ENCODE measurements around the gene KDM4B. TPM values are rescaled to one million over a fixed set of nuclear protein-coding genes. Genes with fewer than 3 reads are reported as not detected.

The KDM4B gene
- total RNA-seq, 1 donor from 2014 or later: 13.7 TPM

DNA sequence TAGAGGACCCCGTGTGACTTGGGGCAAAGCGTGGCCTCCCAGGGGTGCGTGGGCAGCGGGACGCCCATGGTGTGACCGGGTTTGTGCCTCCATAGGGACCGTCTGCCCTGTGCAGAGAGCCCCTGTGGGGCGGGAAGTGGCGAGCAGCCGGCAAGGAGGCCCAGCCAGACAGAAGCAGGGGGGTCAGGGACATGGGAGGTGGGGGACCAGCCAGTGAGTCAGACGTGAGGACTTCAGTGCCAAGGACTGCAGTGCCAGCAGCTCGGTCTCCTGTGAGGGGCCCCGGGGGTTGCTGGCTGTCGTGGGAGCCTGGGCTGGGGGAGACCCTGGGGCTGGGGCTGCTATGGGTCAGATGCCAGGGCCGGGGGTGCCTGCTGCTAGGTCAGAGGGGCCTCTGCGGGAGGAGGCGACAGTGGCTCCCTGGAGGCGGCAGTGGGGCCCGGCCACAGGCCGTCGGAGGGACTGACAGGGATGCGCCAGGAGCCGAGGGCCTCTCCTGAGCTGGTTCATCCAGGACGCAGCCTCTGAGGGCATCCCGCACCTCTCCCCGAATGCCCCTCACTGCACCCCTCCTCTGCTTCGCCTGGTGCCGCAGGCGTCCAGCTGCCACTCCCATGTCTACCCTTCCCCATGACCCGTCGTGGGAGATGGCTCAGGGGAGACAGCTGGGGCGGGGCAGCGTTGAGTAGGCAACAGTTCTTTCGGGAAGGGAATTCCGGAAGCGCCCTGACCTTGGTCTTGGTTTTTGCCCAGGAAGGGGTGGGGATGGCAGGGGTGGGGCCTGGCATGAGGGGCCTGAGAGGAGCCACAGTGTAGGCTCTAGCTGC is 80.0 kb downstream of the KDM4B start:
- DNase-seq (ENCODE audit: low read depth, low spot score): peak; percentile 29

DNA sequence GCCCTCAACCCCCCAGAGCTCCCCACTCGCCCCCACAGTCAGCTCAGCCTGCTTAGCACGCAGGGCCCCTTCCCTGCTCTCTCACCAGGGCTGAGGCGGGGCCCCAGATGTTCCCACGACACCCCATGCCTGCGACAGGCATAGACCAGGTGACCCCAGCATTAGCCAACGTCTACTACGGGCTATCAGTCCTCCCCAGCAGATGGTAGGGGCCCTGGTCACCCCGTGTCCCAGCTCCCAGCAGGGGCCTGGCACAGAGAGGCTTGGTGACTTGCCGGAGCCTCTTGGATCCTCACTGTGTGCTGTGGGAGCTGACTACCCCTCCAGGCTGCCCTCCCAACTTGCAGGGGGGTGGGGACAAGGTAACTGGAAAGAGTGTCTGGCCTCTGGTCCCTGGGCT is 80.6 kb downstream of the KDM4B start:
- no peak for DNase-seq (ENCODE audit: low read depth, low spot score)

DNA sequence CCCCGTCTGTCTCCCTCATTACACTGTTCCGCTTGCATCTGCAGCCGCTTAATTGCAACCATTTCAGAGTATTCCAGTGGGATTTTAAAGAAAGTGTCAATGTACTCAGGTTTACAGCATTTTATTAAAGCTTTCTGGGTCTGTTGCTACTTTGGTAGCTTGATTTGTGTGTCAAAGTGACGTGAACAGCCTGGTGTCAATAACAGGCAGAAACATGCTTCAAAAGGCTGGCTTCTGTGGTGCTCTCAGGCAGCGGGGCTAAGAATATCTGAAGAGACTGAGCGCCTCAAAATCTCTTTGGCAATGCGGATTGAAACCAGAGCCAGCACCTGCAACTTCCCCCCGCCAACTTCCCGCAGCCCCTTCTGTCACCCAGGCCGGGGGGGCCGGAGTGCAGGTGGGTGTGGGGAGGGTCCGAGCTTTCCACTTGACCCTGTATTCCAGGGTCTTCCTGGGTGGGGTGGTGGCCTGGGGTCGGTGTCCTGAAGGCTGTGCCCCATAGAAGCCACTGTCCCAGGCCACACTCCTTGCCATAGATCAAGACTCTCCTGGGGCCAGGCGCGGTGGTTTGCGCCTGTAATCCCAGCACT is 81.2 kb downstream of the KDM4B start:
- no peak for DNase-seq (ENCODE audit: low read depth, low spot score)

DNA sequence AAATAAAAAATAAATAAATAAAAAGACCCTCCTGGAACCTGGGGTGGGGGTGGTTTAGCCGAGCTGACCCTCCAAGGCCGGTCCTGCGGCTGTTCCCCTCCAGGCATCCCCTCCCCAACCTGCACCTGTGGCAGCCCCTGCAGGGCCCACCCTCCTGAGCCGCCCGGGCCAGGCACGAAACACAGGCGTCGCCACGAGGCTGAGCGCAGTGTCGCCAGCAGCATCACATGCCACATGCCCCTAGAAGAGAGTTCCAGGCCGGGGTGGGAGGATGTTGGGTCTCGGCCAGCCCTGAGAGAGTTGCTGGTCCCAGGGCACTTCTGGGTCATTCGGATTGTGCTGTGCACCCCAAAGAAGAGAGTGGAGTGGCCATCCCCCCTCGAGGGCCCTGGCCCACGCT is 82.0 kb downstream of the KDM4B start:
- DNase-seq (ENCODE audit: low read depth, low spot score): no peak

DNA sequence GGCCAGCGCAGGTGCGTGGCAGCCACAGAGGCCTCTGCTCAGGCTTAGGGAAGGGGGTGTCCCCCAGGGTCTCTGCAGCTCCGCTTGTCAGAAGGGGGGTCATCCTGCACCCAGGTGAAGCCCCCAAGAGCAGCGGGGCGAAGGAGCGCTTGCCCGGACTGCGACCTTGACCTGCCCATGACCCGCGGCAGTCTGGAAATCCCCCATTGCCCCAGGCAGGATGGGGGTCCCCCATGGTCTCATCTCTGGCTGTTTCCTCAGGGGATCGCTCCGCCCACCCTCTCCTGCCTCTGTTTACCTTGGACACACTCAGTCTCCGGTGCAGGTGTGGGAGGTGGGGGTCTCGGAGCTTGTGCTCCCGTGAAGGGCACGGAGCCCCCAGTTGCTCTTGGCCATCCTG is 82.7 kb downstream of the KDM4B start:
- no peak for DNase-seq (ENCODE audit: low read depth, low spot score)

DNA sequence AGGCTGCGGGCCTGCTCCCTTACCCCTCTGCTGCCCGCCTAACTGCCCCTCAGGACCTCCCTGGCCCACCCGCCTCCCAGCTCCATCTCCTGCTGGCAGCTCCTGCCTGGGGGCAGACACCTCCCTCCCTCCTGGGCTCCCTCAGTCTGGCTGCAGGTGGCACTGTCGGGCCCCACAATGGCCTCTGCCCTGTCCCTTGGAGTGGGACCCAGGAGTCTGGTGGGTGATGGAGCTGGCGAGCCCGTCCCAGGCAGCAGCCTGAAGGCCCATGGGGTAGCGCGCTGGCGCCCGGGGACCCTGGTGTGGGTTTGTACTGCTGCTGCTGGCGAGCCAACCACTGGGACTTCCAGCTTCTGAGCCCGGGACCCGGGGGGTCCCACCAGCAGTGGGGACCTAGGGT is 83.6 kb downstream of the KDM4B start:
- no peak for DNase-seq (ENCODE audit: low read depth, low spot score)

DNA sequence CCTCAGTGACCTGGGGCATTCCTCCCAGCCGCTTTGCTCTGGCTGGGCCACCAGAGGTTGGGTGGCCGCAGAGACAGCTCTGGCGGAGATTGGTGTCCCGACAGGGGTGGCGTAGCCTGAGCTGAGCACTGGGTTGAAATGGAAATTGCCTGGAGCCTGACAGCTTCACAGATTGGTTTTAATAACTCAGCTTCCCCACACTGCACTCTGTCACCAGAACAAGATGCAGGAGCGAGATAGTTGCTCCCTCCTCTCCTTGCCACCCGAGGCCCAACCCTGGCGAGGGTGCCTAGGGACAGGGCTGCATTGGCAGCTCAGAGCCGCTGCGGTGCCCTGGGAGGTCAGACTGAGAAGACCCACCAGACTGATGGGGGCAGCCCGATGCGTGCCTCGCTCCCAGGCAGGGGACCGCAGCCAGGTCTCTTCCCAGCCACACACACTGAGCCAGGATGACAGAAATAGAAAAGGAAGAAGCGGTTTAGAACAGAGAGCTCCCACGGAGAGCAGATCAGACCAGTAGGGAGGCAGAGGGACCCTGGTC is 84.1 kb downstream of the KDM4B start:
- DNase-seq (ENCODE audit: low read depth, low spot score): no peak

DNA sequence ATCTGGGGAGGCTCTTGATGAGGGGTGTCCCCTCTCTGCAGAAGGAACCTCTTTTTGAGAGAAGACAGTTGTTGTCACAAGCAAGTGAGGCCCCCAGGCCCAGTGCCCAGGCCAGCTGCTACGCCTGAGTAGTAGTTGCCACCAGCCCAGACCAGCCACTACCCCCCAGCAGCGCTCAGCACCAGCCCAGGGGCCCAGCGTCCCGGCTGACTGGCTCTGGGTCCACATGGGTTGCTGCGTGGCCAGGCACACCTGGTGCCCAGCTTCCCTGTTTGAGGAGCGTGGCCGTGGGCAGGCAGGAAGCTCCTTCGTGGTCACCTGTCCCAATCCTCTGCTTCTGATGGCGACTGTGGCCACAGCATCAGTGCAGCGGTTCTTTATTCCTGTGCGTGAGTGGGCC is 84.7 kb downstream of the KDM4B start:
- DNase-seq (ENCODE audit: low read depth, low spot score): no peak

DNA sequence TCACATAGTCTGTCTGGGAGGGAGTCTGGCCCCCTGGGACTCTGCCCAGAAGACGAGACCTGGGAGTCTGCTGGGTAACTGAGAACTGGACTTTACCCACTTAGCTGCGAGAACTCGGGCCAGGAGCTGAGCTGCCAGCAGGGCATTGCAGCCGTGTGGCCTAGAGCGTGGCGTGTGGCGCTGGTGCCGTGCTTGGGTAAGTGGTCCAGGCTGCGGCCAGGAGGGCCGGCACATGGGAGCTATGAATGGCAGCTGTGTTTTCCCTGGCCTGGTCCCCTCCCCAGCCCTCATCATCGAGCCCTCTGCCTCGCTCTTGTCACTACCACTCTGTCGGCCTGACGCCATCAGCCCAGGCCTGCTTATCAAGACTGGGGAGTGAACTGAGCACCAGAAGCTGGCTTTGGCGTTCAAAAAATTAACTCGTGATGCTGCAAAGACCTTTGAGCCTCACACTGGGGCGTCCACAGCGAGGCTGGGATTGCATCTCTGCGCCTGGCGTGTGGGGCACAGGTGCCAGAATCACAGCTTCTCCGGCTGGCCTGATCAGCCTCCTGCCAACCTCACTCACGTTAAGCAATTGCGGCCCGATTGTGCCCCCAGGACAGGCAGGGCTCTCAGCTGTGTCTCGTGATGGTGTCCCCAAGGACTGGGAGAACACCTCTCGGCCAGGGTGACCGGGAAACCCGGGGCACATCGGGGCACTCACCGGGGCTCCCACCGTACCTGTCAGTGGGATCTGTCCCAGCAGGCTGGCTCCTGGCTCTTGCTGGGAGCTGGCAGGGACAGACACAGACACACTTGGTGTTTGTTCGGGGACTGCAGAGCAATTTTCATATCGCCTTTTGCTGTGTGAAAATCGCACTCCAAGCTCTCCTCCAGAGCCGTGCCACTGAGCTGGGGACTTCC is 85.9 kb downstream of the KDM4B start:
- no peak for DNase-seq (ENCODE audit: low read depth, low spot score)

DNA sequence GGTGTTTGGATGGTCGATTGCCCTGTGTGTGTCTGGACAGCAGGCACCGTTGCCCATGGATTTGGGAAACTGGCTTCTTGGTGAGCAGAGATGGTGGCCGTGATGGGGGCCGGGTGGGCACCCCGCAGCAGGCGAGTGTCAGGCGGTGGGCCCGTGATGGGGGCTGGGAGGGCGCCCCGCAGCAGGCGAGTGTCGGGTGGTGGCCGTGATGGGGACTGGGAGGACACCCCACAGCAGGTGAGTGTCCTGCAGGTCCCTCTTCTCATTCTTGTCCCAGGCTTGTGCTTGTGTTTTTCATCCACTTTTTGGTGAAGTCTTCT is 86.5 kb downstream of the KDM4B start:
- DNase-seq (ENCODE audit: low read depth, low spot score): no peak

DNA sequence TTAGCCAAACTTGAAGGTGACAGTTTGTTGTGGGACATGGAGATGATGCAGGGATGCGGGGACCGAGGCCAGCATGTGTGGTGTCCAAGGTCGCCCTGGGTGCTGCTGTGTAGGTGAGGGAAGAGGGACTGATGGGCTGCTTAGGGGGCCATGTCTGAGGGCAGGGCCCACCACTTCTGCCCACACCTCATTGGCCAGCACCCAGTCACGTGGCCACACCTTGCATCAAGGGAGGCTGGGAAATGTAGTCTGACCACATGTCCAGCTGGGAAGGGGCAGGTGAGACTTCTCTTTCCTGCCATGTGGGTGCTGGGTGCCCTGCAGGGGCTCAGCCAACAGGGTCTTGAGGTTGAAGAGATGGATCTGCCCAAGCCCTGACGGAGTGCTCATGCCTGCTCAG is 88.9 kb downstream of the KDM4B start:
- no peak for DNase-seq (ENCODE audit: low read depth, low spot score)

DNA sequence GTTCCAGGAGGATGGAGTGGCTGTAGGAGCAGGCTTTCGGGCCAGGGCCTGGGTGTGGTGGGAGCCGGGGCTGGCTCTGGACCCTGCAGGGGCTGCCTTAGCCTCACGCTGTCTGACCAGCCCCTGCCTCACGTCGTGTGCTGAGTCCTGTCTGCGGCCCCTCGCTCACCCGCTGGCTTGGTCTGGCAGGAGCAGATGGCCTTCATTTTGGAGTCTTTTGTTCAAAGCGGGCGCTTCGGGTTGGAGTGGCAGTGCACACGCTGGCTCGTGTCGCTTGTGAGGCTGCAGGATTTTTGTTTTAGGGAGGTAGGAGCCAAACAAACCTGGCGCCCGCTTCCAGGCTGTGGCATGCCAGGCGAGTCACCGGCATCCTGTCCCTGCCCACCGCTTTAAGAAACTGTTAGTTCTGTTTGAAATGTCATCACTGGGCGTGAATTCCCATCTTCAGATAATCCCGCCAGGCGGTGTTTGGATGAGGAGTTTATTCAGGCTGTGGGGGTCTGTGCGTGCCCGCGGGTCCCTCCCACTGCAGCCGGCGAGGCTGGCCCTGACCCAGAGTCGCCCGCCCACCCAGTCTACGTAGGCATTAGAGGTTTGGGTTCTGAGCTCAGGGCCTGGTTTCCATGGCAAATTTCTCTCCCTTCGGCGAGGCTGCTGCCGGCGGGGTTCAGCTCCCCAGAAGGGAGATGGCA is 89.8 kb downstream of the KDM4B start:
- no peak for DNase-seq (ENCODE audit: low read depth, low spot score)

DNA sequence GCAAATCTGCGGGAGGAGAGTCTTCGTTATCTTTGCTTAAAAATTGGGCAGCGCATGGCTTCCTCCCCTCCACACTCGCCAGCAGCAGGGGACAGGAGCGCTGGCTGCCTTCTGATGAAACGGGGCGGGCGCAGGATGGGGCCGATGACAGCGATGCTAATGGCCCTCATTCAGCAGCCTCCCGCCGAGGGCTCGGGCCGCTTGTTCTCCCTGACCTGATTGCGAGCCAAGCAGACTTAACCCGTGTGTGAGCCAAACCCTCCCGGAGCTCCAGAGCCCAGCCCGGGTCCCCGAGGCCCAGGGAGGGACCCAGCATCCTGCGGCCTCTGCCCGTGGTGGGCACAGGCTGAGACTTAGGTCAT is 90.3 kb downstream of the KDM4B start:
- no peak for DNase-seq (ENCODE audit: low read depth, low spot score)

DNA sequence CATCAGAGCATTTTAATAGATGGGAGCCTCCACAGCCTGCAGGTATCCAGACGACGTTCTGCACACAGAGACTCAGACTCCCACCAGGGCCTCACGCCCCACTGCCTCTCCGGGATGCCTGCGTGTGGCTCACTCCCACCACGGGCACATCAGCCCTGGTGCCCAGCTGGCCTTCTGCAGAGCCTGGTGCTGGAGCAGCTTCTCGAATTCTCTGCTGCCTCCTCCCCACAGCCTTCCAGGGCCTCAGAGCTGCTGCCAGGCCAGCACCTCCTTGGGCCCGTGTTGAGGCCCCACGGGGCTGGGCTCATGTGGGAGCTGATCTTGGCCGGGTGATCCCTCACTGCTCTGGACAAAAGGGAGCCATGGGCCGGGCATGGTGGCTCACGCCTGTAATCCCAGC is 90.9 kb downstream of the KDM4B start:
- DNase-seq (ENCODE audit: low read depth, low spot score): no peak

DNA sequence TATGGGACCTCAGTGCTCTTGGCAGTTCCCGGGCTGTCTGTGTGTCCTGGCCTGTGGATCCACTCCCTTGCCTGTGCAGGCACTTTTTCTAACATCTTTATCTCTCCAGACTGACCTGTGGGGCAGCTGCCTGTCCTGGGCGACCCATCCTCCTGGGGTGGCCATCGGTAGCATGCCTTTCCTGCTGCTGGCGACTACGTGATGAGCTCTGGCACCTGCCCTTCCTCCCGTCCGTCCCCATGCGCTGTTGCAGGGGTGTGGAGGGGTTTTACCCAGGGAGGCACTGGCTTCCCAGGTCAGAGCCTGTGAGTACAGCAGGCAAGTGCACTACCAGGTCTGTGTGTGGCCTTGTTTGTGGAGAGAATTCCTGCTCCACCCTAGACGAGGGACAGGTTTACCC is 93.3 kb downstream of the KDM4B start:
- no peak for DNase-seq (ENCODE audit: low read depth, low spot score)

DNA sequence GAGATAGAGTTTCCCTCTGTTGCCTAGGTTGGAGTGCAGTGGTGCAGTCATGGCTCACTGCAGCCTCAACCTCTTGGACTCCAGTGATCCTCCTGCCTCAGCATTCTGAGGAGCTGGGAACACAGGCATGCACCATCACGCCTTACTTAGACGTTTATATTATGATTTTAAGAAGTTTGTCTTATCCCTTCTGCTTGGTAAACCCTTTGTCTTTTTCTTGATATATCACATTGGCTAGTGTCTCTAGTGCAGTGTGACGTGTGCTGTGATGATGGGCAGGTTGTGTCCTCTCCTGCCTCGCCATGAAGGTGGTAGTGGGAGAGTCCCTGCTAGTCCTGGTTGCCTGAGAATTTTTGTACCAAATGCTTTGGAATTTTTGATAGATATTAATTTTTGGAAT is 93.9 kb downstream of the KDM4B start:
- DNase-seq (ENCODE audit: low read depth, low spot score): no peak

DNA sequence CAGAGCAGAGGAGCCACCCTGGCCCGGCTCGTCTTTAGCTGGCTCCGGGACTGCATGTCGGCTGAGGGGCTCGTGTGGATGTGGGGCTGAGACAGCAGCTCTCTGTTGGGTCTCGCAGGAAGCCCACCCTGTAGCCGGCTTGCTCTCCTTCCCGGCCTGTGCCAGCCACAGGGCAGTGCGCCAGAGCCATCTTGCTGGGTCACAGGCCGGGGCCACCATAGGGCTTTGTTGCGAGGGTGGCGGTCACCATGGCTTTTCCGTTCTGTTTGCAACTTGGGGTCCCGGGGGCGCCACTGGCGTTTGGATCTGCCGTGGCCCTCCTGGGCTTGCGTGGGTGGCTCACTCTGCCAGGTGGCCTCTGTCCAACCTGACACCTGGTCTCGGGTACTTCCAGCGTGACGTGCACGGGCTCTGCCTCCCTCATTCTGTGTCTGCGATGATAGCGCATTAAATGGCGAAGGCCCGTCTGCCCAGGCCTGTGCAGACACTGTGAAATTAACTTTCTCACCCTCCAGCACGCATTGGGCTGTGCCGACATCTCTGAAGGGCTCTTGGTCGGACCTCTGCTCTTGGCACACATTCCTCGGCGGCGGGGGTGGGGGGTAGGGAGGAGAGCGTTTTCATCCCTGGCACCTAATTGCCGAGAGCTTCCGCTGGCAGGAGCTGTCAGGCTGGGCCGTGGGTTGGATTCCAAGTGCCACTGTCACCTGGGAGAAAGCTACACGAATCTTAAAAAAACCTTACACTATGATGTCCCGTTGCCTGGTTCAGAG is 95.1 kb downstream of the KDM4B start:
- DNase-seq (ENCODE audit: low read depth, low spot score): no peak

DNA sequence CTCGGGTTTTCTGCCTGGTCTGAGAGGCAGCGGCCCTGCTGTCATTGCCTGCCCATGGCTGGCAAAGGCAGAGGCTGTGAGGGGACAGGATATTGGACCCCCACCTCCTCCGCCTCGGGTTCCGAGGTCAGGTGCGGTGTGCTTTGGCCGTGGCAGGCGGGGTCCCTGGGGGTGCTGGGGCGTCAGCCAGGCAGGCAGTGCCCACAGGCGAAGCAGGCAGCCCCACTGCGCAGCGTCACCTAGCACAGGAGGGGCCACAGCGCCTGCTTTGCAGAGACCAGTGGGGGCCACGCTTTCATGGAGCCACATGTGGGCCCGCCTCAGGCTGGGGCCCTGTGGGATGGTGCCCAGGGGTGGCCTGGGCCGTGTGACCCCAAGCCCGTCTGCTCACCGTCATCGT is 96.0 kb downstream of the KDM4B start:
- no peak for DNase-seq (ENCODE audit: low read depth, low spot score)

DNA sequence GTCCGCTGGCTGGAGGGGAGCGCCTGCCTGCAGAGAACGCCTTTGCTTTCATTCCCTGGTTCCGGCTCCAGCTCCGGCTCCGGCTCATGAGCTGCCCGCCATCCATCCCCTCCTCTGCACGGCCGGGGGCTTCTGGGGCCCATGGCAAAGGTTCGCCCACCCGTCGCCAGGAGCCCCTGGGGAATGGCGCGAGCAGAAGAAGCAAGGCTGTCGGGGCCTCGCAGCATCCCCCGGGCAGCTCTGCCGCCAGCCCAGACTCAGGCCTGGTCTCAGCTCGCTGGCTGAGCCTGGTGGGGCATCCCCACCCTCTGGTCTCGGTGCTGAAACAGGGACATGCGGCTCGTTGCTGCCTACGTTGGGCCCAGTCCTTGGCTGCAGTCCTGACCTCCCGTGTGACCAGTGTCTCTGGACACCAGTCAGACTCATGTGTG is 96.8 kb downstream of the KDM4B start:
- DNase-seq (ENCODE audit: low read depth, low spot score): no peak

DNA sequence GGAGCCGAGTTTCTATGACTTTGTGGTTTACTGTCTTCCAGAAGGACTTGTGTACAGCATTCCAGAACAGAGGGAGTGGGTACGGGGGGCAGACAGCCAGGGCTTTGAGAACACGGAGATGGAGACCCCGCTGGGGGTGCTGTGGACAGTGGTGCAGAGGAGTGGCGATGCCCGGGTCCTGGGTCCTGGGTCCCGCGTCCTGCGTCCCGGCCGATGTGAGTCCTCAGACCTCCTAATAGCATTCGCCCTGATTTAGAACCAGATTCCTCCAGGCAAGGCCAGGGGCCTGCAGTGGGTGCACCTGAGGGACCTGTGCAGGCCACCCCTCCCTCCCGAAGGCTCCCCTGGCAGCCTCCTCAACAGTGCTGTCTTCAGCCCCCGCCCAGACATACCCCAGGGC is 97.9 kb downstream of the KDM4B start:
- no peak for DNase-seq (ENCODE audit: low read depth, low spot score)

DNA sequence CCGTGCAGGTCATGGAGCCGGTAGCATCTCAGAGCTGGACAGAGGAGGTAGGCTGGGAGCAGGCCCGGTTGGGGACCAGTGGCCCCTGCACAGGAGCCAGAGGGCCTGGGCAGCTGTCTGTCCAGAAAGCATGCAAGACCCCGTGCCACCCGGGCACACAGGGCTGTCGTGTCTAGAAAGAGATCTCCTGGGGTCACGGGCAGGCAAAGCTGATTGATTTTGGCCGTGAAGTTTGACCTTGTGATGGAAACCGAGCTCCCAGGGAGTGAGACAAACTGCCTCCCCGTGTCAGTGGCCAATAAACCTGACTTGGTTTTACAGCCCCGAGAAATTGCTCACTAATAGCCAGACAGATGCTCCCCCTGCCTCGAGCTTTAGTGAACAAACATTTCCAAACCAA is 98.8 kb downstream of the KDM4B start:
- DNase-seq (ENCODE audit: low read depth, low spot score): no peak
